DLD1 (cell line): ENCODE measurements around the gene CABP2.

Experiments used
- in situ Hi-C: cut with HindIII; loops from 2 replicates; pipeline ENCODE4 v1.10.0; 2017; ENCODE audit warnings: low sequenced_read_pairs

CABP2 gene

DNA sequence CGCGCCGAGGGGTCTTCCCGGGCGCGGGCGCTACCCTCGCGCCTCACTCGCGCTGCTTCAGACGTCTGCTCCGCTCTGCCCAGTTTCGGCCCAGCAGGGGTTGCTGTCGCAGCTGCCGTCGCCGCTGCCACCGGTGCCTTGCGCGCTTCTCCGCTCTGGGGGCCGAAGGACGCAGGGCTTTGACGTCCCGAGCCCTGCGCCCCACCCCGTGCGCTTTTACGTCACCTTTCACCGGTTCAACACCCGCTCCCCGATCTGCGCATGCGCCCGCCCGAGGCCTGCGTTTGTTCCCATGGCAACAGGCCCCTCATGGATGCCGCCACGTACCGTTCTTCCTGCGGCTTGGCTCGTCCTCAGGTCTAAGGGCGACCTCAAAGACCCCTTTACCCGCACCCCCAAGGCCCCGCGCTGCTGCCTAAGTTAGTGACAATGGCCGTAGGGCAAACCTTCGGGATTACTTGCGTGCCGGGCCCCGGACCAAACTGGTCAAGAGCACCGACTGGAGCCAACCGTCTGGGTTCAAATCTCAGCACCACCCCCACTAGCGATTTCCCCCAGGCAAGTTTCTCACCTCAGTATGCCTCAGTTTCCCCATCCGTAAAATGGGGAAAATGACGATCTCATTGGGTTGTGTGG lies 14.6 kb downstream of the CABP2 start:
- in situ Hi-C loops, result no loop called here

DNA sequence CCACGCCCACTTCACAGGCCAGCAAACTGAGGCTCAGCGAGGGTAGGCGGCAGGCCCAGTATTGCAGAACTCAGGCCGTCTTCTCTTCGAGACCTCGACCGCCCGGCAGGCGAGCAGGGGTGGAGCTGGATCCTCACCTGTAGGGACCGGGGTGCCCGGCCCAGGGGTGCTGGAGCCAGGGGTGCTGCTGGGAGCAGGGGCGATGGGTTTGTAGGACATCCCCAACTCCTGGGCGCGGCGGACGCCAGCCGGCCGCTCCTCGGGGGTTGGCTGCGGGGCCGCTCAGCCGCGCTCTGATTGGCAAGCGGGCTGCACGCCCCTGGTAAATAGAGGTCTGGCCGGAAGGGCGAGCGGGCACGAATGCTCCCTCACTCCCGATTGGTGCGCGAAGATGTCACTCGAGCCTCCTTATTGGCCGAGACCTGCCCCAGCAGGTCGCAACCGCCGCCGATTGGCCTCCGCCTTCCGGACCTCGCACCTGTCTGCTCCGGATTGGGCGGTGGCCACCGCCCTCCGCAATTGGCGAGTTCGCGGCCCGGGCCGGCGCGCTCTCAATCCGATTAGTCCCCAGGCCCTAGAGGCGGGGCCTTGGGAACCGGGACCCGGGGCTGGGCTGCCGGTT lies 15.3 kb downstream of the CABP2 start, which contains the start of gene CDK2AP2:
TSS of gene CDK2AP2 (minus strand) at position 299 of the 622 bp plus-strand sequence. CDS start at position 219, 80 bp downstream.
- in situ Hi-C loops, result no loop called here

GRCh38 chr11:67507242-67507863 lies 15.9 kb downstream of the CABP2 start:
- in situ Hi-C loops, result no loop called here

- in situ Hi-C loops, result no loop called here
These were observed 16.7 kb downstream of the CABP2 start for GRCh38 chr11:67506426-67507051.

DNA sequence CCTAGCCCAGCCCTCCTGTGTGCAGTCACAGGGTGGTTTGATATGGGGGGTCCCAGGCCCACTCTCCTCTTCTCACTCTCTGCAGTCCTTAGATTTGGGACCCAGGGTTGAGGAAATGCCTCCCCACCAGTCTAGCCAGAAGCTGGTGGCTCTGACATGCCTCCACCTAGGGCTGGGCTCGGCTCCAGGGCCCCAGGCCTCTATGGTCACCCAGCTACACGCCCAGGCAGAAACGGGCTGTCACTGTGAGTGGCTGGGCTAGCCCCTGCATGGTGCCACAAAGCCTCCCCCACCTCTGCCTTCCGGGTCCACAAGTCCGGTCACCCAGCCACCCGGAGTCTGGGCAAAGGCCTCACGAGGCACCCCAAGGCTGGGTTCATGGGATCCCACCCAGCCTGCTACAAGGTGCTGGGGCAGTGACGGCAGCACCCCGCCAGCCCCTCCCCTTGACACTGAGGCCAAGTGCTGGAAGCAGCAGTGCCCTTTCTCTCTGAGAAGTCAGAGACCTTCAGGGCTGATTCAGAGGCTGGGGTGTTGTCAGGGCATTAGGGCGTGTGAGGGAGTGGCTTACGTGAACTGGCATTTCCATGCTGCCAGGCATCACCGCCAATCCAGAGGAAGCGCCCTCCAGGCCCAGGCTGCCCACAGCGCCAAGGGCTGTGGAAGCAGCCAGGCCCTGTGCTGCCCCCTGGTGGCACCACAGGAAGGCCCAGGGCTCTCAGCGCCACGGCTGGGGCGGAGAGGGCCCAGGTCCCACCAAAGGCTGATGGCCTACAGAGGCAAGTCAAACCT lies 17.4 kb downstream of the CABP2 start:
- in situ Hi-C loops, result no loop called here

DNA sequence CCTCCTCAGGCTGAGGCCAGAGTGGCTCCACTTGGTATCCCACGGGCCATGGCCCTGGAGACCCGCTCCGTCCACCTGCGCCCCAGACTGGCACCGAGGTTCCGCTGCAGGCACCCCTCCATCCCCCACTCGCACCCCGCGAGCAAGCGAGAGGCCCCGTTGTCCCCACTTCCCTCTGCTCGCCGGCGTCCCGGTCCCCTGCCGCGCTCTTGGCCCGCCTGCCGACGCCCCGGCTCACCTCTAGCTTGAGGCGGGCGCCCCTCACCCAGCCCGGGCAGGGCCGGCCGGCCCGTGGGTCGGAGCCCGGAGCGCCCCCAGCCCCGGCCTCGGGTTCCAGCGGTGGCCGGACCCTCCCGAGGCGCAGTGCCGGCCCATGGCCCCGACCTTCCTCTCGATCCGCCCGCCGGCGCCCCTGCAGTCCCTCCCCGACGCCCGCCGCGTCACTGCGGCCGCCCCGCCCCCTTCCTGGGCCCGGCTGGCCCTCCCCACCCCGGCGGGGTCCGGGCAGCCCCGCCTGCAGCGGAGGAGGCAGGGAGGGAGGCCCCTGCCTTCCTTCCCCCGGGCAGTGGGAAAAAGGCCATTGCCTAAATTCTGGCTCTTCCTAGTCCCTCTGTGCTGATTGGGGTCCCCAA lies 18.2 kb downstream of the CABP2 start, which contains the start of gene PITPNM1:
TSS of gene PITPNM1 (minus strand) at position 414 of the 632 bp plus-strand sequence. CDS start 1,183 bp downstream, outside the sequence.
- in situ Hi-C loops, result no loop called here

GRCh38 chr11:67504005-67504949 lies 19.0 kb downstream of the CABP2 start:
- in situ Hi-C loops, result no loop called here

DNA sequence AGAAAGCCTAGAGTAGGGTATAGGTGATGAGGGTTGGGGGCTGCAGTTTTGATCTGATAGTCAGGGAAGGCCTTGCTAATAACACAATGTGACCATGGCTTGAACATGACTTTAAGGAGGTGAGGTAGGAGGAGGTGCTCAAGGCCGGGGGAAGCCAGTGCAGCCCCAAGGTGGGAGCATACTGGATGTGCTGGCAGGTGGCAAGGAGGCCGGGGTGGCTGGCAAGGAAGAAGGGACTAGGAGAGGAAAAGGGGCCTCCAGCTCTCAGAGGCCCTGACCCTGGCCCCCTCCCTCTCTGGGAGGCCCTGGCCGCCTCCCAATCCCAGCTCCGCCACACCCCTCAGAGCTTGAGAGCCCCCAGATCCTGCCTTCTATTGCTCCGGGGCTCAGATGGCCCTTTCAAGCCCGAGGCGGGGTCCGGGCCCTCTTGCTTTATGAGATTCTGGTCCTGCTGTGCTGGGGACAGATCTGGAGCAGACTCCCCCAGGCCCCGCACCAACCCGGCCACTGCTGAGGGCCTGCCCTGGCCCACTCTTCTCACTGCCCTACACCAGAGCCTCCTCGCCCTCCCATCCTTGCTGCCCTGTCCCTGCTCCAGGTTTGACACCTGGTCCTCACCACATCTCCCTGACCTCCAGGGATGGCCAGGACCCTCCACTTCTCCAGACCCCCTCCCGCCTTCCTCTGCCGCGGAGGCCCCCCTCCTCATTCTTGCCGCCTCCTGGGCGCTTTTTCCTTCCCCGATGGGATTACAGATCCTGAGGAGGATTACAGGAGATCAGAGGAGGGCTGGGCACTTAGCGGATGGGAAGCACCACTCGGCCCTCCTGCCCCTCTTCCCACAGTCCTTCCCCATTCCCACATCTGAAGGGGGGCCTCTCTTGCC lies 19.9 kb downstream of the CABP2 start:
- in situ Hi-C loops, result no loop called here

DNA sequence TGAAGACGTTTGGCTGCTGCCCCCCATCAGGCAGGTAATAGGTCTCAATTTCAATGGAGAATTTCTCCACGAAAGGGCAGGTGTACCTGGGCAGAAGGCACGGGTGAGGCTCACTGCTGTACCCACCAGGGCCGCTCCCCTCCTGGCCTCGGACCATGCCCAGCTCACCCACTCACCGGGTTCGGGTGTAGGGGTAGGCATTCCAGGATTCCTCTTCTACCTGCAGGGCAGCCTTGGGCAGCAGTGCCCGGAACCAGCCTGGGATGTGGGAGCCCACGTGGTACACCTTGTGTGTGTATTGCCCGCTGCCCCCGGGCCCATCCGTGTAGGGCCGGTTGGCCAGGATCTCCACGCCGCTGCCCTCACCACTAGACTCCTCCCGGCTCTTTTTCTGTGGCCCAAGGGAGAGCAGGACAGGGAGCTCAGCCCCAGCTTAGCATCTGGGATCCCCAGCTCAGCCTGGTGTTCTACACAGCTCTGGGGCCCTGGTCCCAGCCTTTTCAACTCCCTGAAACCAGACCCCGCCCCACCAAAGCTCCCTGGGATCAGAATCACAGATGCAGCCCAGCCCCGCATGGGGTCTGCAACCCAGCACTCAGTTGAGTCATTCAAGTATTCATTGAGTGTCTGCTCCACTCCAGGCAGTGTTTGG lies 20.8 kb downstream of the CABP2 start:
- in situ Hi-C loops, result no loop called here

- in situ Hi-C loops, result no loop called here
These were observed 21.4 kb downstream of the CABP2 start for GRCh38 chr11:67501854-67502253.

- in situ Hi-C loops, result no loop called here
These were observed 22.2 kb downstream of the CABP2 start for GRCh38 chr11:67500831-67501715.

GRCh38 chr11:67500484-67500821 lies 22.8 kb downstream of the CABP2 start:
- in situ Hi-C loops, result no loop called here

GRCh38 chr11:67499808-67500483 lies 23.3 kb downstream of the CABP2 start:
- in situ Hi-C loops, result no loop called here

GRCh38 chr11:67498544-67498972 lies 24.7 kb downstream of the CABP2 start:
- in situ Hi-C loops, result no loop called here

DNA sequence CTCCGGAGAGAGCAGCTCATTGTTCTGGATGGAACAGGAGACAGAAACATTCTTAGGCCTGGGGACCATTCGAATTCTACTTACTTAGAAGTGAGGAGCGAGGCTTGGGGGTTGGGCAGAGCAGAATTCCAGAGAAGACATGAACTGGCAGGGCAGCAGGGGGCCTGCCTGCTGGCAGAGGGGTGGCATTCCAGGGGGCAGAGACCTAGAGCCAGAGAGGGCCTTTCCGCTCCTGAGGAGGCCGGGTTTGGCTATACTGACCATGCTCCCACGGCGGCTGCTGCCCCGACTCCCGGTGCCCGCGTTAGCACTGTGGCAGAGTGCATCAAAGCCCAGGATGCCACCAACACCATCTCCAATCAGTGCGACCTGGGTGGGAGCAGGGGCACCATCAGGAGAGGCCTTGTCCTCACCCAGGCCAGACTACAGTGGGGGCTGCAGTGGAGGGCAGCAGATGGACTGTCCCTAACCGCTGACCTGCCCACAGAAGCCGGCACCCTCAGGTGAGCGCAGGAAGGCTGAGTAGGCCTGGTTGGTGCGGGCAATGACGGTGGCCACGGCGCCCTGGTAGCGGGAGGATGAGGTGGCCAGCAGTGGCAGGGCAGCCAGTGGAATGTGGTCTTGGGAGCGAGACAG lies 25.5 kb downstream of the CABP2 start:
- in situ Hi-C loops, result no loop called here

DNA sequence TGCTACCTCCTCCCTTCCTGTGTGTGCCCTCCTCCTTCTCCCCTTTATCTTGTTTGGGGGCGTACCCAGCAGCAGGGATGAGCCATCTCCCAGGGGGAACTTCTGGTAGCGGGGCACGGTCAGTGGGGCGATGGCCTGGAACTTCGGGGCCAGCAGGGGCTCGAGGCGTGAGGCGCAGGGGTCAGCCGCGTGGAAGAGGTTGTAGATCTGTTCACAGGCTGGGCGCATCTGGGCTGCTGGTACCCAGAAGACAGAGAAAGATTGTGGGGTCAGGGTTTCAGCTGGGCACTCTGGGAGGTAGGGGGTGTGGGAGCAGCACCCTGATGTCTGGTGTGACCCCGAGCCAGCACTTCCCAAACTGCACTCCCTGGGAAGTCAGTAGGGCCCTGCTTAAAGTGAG lies 27.1 kb downstream of the CABP2 start:
- in situ Hi-C loops, result no loop called here
